UCSD-AML1 (cell line): ENCODE results near the gene SLC27A6.

Experiments used
- DNase-seq: peaks from one replicate; lab custom pipeline; 2025; ENCODE audit not compliant: unreplicated experiment; lab: John Stamatoyannopoulos, UW

SLC27A6 gene

GRCh38 chr5:129057329-129057728 lies 92.0 kb downstream of the SLC27A6 start:
- no peak for DNase-seq

GRCh38 chr5:129061849-129062248 lies 96.6 kb downstream of the SLC27A6 start:
- DNase-seq: no peak

- DNase-seq: no peak
Observed at GRCh38 chr5:129063483-129064113, 98.3 kb downstream of the SLC27A6 start.

GRCh38 chr5:129065721-129066120 lies 100.4 kb downstream of the SLC27A6 start:
- no peak for DNase-seq

- DNase-seq: no peak
Observed at GRCh38 chr5:129067745-129068144, 102.5 kb downstream of the SLC27A6 start.

GRCh38 chr5:129069292-129069691 lies 104.0 kb downstream of the SLC27A6 start:
- no peak for DNase-seq

GRCh38 chr5:129073111-129073510 lies 107.8 kb downstream of the SLC27A6 start:
- DNase-seq: no peak

DNA sequence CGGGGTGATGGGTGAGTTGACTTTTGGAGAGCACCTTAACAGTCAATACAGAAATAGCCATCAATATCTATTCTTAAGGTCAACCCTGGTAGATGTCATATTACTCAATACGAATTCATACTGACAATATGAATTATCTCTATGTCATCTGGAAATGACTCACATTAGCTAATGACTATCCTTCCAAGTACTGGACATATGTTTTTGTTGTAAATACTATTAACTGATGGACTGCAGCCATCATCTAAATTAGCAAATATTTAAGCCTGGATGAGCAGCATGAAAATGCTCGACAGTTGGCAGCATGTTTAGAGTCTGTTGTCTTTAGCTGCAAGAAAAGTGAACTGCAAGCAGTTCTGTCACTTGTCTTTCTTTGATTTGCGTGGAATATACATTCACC lies 109.6 kb downstream of the SLC27A6 start:
- DNase-seq: no peak

DNA sequence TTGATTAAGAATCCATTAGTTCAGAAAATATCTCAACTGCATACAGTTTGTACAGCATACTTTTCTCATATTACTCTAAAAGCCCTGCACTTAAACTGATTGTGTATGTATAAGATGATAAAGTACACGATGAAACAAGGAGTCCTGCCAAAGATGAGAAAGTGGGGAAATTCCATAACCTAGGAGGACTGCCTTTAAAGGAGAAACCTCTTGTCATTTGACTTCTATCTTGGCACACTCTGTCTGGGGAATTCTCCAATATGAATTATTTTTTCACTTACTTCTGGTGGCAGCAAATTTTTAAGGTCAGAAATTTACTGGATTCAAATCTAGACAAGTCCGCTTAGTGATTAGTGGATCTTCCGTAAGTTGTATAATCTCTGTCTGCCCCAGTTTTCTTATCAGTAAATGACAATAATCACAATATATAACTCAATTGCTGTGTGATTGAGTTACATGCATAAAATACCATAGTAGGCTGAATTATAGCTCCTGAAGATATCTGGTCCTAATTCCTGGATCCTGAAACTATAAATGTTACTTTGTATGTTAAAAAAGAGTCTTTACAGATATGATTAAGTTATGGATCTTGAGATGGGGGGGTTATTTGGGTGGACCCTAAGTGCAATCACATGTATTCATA lies 112.3 kb downstream of the SLC27A6 start:
- no peak for DNase-seq

DNA sequence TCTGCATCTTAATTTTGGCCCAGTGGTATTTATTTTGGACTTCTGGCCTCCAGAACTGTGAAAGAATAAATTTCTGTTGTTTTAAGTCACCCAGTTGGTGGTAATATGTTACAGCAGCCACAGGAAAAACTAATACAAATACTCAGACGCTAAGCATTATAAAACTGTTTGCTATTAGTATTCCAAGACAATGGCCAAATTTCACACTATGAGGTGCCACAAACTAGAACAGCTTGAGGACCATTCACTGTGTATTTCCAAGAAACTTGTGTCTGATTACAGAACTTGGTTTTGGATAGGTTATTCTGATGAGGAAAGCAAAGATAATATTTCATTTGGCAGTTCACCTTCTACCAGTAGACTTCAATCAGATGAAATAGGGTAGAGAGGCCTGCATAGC lies 113.0 kb downstream of the SLC27A6 start:
- no peak for DNase-seq

- no peak for DNase-seq
Observed at GRCh38 chr5:129078660-129079059, 113.4 kb downstream of the SLC27A6 start.

DNA sequence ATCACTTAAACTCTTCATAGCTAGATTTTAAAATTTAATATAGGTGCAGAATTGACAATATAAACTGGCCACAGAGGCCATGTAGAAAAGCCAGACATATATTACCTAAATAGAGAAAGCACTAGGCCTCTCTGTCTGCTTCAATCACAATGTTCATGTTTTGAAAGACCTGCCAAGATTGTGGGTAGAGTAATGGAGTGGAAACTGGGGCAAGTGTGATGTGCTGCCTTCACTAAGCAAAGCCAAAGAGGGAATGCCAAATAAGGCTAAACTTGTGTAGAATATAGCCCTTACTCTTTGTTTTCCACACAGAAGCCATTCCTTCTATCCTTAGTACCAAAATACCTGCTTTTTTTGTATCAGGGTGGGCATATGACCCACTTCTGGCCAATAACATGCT lies 114.2 kb downstream of the SLC27A6 start:
- no peak for DNase-seq

GRCh38 chr5:129080766-129081165 lies 115.5 kb downstream of the SLC27A6 start:
- DNase-seq: no peak

- DNase-seq: no peak
Observed at GRCh38 chr5:129082225-129083136, 117.2 kb downstream of the SLC27A6 start.
